Lung (tissue), 12 donors: ENCODE measurements around the gene SYNGAP1. TPM values are rescaled to one million over a fixed set of nuclear protein-coding genes. Genes with fewer than 3 reads are reported as not detected.

Source experiments
- ATAC-seq: fragments of 200-7000 bp; cut with Tn5 transposase; one replicate; pipeline ENCODE4 v1.9.1; 2020; ENCODE audit warnings: moderate number of reproducible peaks; ENCODE audit not compliant: insufficient read depth, low FRiP score
- DNase-seq, 3 donors: peaks; one replicate each; pipeline ENCODE4 v3.0.0-alpha.2; 2013 to 2017
- H3K27ac ChIP-seq, 2 donors: one replicate each; pipeline ENCODE4 v1.5.1; 2013; ENCODE audit warnings: mild to moderate bottlenecking in 2 of 2, moderate library complexity in 2 of 2, control low read depth in 1 of 2, inconsistent platforms in 1 of 2, low read depth in 1 of 2, low read length in 1 of 2
- H3K27me3 ChIP-seq, 3 donors: one replicate each; pipeline ENCODE4 v1.5.1; 2013; ENCODE audit warnings: low read length in 2 of 3; ENCODE audit not compliant: control insufficient read depth in 3 of 3, insufficient read depth in 3 of 3
- H3K36me3 ChIP-seq, 4 donors: one replicate each; pipeline ENCODE4 v1.5.1; 2013; ENCODE audit warnings: low read length in 4 of 4, mild to moderate bottlenecking in 1 of 4, moderate library complexity in 1 of 4; ENCODE audit not compliant: control insufficient read depth in 4 of 4, insufficient read depth in 4 of 4
- H3K4me1 ChIP-seq, 5 donors: one replicate each; pipeline ENCODE4 v1.5.1; 2013; ENCODE audit warnings: low read length in 5 of 5, mild to moderate bottlenecking in 2 of 5, moderate library complexity in 1 of 5; ENCODE audit not compliant: control insufficient read depth in 5 of 5, insufficient read depth in 5 of 5
- H3K4me3 ChIP-seq: one replicate; pipeline ENCODE4 v1.5.1; 2013; ENCODE audit warnings: mild to moderate bottlenecking, control low read depth, moderate library complexity
- H3K9ac ChIP-seq, 2 donors: one replicate each; pipeline ENCODE4 v1.5.1; 2013; ENCODE audit warnings: low read length in 2 of 2, control low read depth in 1 of 2; ENCODE audit not compliant: insufficient read depth in 1 of 2
- H3K9me3 ChIP-seq, 4 donors: one replicate each; pipeline ENCODE4 v1.5.1; 2013; ENCODE audit warnings: low read length in 3 of 4, mild to moderate bottlenecking in 1 of 4, moderate library complexity in 1 of 4; ENCODE audit not compliant: control insufficient read depth in 4 of 4, insufficient read depth in 3 of 4
- WGBS, 2 donors: extraction: QIAGEN DNeasy Blood & Tissue Kit; methylation state at CpG; one replicate each; pipeline ENCODE4 v1.1.7; 2013; 5-methylcytosine and 5-hydroxymethylcytosine counted together
- polyA plus RNA-seq, 2 donors: library from polyadenylated mRNA; stranded (reverse); fragments of 200-250 nt; gene quantifications; one replicate each; pipeline ENCODE4 v1.2.1, GENCODE V29; 2013
- total RNA-seq, 2 donors: library from RNA; depleted of rRNA in 1 of 2; stranded (reverse); fragments of >200 nt in 1 of 2; gene quantifications; one replicate each; pipeline ENCODE4 v1.2.1, GENCODE V29; 2014 to 2021
- TF ChIP-seq, protein P1 (sequence below): IDR thresholded peaks from 2 replicates; pipeline ENCODE4 v1.5.1; 2012; ENCODE audit warnings: mild to moderate bottlenecking; ENCODE audit errors: control extremely low read depth, extremely low read depth
- donor health status: control.
- donor health status: control.
- donor health status: Bipolar disorder and iron deficiency.
- donor health status: healthy.
- donor health status: DM: yes; HTN: yes; CAD: no.

SYNGAP1 gene
- total and polyA plus RNA-seq, 4 donors: 9.2 to 32.0 (median 12.0) TPM

DNA sequence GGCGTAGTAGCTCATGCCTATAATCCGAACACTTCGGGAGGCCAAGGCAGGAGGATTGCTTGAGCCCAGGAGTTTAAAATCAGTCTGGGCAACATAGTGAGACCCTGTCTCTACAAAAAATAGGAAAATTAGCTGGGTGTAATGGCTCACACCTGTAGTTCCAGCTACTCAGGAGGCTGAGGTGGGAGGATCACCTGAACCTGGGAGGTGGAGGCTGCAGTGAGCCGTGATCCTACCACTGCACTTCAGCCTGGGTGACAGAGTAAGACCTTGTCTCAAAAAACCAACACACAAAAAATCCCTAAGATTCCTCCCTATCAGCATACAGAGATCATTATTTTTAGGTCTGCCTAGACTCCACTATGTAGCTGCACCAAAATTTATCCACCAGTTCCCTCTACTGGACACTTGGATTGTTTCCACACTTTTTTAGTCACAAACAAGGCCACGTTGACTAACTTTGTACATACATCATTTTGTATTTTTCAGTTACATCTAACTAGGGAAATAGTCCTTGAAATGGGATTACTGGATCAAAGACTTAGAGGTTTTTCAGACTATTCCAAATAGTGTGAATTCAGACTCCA is 12.6 kb upstream of the SYNGAP1 start:
- WGBS, 2 donors: 78 to 85% methylated on average over 5 of the region's 5 CpGs
- H3K9ac ChIP-seq: no peak overlapping the region
- H3K4me3 ChIP-seq: no peak overlapping the region
- H3K27ac ChIP-seq: no peak overlapping the region
- H3K36me3 ChIP-seq: peaks cover 0 to 30% (median 10%) of the 10 kb centered on the region in 4 donors
- DNase-seq (peak in 1 of 3 donors; percentile 63), ATAC-seq (no peak)
- peaks cover 0 to 10% (median 2%) of the 10 kb centered on the region in 5 donors for H3K4me1 ChIP-seq
- no peaks in the 10 kb centered on the region for H3K27me3 ChIP-seq
- no peaks in the 10 kb centered on the region for H3K9me3 ChIP-seq
- TF ChIP-seq, protein P1, sequence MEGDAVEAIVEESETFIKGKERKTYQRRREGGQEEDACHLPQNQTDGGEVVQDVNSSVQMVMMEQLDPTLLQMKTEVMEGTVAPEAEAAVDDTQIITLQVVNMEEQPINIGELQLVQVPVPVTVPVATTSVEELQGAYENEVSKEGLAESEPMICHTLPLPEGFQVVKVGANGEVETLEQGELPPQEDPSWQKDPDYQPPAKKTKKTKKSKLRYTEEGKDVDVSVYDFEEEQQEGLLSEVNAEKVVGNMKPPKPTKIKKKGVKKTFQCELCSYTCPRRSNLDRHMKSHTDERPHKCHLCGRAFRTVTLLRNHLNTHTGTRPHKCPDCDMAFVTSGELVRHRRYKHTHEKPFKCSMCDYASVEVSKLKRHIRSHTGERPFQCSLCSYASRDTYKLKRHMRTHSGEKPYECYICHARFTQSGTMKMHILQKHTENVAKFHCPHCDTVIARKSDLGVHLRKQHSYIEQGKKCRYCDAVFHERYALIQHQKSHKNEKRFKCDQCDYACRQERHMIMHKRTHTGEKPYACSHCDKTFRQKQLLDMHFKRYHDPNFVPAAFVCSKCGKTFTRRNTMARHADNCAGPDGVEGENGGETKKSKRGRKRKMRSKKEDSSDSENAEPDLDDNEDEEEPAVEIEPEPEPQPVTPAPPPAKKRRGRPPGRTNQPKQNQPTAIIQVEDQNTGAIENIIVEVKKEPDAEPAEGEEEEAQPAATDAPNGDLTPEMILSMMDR: no peak

DNA sequence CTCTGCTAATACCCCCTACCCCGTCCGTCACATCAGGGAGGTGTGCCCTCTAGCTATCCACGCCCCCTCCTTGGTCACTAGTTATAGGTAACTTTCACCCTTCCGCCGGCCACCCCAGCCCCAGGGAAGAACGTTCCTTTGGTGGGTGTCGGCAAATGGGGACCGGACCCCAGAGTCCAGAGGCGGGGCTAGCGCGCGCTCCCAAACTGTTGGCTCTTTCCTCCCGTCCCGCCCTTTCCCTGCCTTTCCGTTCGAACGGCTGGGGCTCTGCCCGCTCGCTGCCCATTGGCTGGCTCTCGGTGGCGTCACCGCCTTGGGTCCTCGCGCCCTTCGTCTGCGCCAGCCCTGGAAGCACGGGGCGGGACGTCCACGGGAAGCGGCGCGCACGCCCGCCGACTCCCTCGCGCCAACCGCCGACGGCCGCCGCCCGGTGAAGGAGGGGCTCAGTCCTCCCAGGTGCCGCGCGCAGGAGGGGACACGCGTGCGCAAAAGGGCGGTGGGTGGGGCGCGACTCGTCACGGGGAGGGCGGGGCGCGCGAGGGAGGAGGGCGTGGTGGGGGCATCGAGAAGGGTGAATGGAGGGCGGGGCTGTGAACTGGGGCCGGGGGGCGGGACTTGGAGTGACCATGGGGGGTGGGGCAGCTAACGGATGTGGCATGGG is 9.7 kb upstream of the SYNGAP1 start:
- Histone ChIP-seq H3K27me3 (no peaks in the 10 kb centered on the region), H3K4me3 (peak overlapping the region; percentile 16), H3K27ac (peak overlapping the region; percentile 69 to 90), H3K9me3 (no peaks in the 10 kb centered on the region), H3K9ac (peak overlapping the region; percentile 57 to 83), H3K36me3 (peaks cover 4 to 23% (median 15%) of the 10 kb centered on the region in 4 donors), H3K4me1 (peaks cover 0 to 11% (median 2%) of the 10 kb centered on the region in 5 donors)
- ATAC-seq (peak; percentile 94), DNase-seq (peak; percentile 99)
- 0 to 1% methylated on average over 51 to 65 of the region's 65 CpGs for WGBS, 2 donors
- TF ChIP-seq, protein P1: no peak

DNA sequence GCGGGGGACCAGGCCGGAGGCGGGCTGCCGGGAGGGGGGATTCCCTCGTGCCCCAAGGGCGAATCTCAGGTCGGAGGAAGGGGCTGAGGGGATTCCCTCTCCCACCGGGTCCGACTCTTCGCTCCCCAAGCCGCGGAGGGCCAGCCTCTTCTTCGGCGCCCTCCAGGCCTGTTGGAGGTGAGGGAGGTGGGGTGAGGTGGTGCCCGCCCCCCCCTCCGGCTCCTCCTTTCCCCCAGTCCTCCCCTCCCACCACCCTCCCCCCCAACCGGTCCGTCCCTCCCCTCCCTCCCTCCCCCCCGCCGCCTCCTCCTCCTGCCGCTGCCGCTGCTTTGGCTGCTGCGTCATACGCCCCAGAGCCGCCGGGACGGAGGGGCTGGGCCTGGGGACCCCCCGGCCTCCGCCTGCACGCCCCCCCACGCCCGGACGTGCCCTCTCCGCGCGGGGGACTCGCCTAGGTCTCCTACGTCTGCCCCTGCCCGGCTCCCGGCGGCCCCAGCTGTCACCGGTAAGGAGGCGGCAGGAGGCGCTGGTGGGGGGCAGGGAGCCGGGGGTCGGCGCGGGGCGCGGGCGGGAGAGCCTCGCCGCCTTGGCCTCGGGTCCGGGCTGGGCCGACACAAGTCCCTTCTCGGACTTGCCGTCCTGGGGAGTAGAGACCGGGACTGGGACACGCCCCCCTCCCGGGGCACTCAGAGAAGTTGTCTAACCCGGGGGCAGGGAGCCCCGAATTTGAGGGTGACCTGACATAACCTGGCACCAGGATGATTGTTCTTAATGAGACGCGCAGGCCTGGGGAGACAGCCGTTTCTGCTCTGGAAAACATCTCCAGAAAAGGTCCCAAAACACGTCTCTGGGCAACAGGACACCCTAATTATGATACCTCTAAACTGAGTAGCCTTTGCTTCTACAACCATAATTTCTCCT is 8.9 kb upstream of the SYNGAP1 start, which contains the start of gene PHF1:
PHF1 (plus strand) TSS at position 304 of the 921 bp plus-strand sequence. CDS start 1,250 bp downstream, outside the sequence.
- no peaks in the 10 kb centered on the region for H3K27me3 ChIP-seq
- 0 to 1% methylated on average over 33 to 65 of the region's 67 CpGs for WGBS, 2 donors
- peaks cover 4 to 31% (median 21%) of the 10 kb centered on the region in 4 donors for H3K36me3 ChIP-seq
- DNase-seq (no peak), ATAC-seq (peak; percentile 71)
- H3K4me3 ChIP-seq: peak within 1 kb of the TSS; percentile 72
- TF ChIP-seq, protein P1: no peak
- H3K9me3 ChIP-seq: no peaks in the 10 kb centered on the region
- peak within 1 kb of the TSS; percentile 57 to 83 for H3K9ac ChIP-seq
- H3K27ac ChIP-seq: peak within 1 kb of the TSS; percentile 92
- H3K4me1 ChIP-seq: peaks cover 1 to 18% (median 5%) of the 10 kb centered on the region in 5 donors
